ENCODE results near the gene KRT6B. TPM values are rescaled to one million over a fixed set of nuclear protein-coding genes. Genes with fewer than 3 reads are reported as not detected.
"Not testable (repeated sequence)": the region's sequence is repeated elsewhere in the genome, so short reads cannot be mapped to it uniquely, and the experiment has no call there.

The KRT6B gene
- total RNA-seq, 1 donor from 2014 or later, result not detected

DNA sequence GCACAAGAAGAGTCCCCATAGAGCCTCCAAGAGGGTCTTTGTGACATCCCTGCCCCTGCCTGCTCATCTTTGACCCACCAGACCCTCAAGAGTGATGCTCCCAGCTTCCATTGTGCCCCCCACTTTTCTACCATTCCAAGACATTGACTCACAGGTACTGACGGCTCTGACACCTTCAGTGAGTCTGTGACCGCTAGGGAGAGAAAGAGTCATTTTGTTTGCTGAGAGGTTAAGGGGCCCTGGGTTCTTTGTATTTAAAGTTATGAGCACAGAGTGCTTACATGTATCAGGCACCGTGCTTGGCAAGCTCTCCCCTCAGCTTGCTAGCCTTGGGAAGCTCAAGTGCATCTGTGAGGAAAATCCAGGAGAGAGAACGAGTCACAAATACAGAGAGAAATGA lies 38.7 kb downstream of the KRT6B start:
- DNase-seq (ENCODE audit: low read depth in 2 of 2), result no peak

- DNase-seq (ENCODE audit: low read depth in 2 of 2), result no peak
Measured at GRCh38 chr12:52411815-52412214, 40.1 kb downstream of the KRT6B start.

DNA sequence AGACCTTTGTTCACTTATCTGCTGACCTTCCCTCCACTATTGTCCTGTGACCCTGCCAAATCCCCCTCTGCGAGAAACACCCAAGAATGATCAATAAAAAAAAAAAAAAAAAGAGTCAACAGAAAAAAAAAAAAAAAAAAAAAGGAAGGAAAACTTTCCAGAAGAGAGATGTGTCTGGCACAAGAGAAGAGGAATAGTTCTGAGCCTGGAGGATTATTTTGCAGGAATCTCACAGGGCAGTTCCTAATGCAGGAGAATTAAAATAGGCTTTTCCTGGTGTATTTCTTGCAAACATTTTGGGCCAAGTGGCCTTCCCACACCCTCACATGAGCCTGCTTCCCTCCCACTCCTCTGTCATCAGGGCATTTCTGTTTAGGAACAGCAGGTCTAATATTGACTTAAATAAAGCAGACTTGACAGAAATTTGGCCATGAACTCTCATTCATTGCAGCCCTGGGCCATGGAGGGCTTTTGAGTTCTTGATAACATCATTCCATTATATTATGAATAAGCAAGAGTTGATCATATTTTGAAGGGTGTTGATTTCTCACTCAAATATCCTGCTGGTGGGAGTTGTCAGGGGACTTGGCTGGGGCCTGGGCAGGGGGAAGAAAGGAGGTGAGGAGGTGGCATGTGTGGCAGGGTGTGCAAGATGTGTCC lies 41.2 kb downstream of the KRT6B start:
- not testable (repeated sequence) for DNase-seq (ENCODE audit: low read depth in 2 of 2)

GRCh38 chr12:52407918-52408317 lies 44.0 kb downstream of the KRT6B start:
- DNase-seq (ENCODE audit: low read depth in 2 of 2), result no peak

- DNase-seq (ENCODE audit: low read depth in 2 of 2), result no peak
Measured at GRCh38 chr12:52405922-52406385, 46.0 kb downstream of the KRT6B start, which contains the start of gene KRT82. Gene KRT82, minus strand, starts transcription at chr12:52406335. Its CDS starts 58 bp downstream, at chr12:52406277.

DNA sequence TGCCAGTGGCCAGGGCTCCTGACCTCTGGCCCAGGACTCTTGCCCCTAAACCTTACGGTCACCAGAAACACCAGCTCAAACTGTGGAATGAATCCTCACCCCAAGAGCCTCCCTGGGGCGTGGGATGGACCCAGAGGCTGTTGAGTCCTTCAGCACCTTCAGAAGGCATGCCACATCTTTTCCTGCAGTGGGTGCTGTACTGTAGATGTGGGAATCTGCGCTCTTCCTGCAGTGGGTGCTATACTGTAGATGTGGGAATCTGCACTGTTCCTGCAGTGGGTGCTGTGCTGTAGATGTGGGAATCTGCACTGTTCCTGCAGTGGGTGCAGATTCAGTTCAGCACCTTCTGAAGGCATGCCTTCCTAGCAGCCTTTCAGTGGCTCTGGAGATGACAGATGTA lies 47.0 kb downstream of the KRT6B start:
- DNase-seq (ENCODE audit: low read depth in 2 of 2), result no peak

GRCh38 chr12:52403561-52403960 lies 48.4 kb downstream of the KRT6B start:
- DNase-seq (ENCODE audit: low read depth in 2 of 2), result no peak

GRCh38 chr12:52402873-52403540 lies 48.9 kb downstream of the KRT6B start:
- no peak for DNase-seq (ENCODE audit: low read depth in 2 of 2)

- no peak for DNase-seq (ENCODE audit: low read depth in 2 of 2)
Measured at GRCh38 chr12:52402377-52402776, 49.6 kb downstream of the KRT6B start.

DNA sequence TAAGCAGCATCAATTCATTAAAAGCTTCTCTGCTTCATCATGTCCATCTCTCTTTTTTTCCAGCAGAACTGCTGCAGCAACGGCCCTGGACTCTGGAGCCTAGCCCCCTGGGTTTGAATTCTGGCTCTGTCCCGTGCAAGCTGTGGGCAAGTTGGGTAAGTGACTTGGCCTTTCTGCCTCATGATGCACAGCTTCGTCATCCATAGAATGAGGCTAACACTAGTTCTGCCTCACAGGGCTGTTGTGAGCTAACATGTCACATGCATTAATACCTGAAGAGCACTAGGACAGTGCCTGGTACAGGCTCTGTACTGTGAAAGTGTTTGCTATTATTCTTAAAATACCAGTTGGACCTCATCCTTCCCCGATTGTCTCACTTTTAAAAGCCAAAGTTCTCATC lies 50.0 kb downstream of the KRT6B start:
- no peak for DNase-seq (ENCODE audit: low read depth in 2 of 2)

GRCh38 chr12:52401526-52401925 lies 50.4 kb downstream of the KRT6B start:
- DNase-seq (ENCODE audit: low read depth in 2 of 2), result no peak

DNA sequence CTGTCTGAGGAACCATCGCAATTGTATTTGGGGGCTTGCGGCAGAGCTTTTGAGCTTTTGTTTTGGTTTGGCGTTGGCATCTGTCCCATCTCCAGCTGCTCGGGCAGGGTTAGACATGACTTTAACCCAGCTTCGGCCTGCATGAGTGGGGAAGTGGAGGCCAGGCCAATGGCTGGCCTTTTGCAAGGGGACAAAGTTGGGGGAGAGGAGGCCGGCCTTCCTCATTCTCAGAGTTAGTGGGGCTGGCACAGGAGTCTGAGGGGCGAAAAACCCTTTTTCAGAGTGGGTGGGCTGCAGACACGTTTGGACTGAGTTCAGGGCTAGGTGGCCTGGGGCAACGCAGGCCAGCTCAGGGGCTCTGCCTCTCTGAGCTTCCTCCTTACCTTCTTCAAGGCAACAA lies 51.0 kb downstream of the KRT6B start:
- no peak for DNase-seq (ENCODE audit: low read depth in 2 of 2)

GRCh38 chr12:52399756-52400155 lies 52.2 kb downstream of the KRT6B start:
- DNase-seq (ENCODE audit: low read depth in 2 of 2), result no peak

DNA sequence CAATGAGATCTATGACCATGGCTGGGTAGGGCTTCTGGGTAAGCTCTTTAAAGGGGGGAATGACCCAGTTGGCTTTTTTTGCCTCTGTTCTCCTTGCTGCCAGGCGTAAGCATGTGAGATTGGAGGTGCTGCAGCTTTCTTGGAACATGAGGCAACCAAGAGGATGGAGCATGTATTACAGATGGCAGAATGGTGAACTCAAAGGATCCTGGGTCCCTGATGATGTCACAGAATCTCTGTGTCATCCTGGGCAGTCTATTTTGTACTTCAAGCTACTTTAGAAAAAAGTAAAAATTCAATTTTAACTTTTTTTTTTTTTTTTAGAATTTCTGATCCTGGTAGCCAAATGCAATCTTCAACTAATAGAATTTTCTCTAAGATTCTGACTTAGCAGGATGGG lies 53.8 kb downstream of the KRT6B start:
- no peak for DNase-seq (ENCODE audit: low read depth in 2 of 2)

- DNase-seq (ENCODE audit: low read depth in 2 of 2), result no peak
Measured at GRCh38 chr12:52396656-52397055, 55.3 kb downstream of the KRT6B start.

Other genes starting within 250 kb of the KRT6B start
- 6.7 and 121 TPM in 2 replicates for gene KRT7, start 218.9 kb downstream of the KRT6B start, total RNA-seq
- gene KRT86, start 177.5 kb downstream of the KRT6B start, total RNA-seq, result not detected in 2 replicates
- under 0.01 TPM in 1 of 2 replicates, not detected in the other for gene KRT81, start 160.6 kb downstream of the KRT6B start, total RNA-seq
- gene KRT83, start 130.7 kb downstream of the KRT6B start, total RNA-seq, result not detected in 2 replicates
- not detected in 2 replicates for gene KRT85, start 84.7 kb downstream of the KRT6B start, total RNA-seq
- gene KRT84, start 66.5 kb downstream of the KRT6B start, total RNA-seq, result not detected in 2 replicates
- gene KRT82, start 45.8 kb downstream of the KRT6B start, total RNA-seq, result not detected in 2 replicates
- not detected in 2 replicates for gene KRT75, start 17.8 kb downstream of the KRT6B start, total RNA-seq
- not detected in 2 replicates for gene KRT6C, start 21.7 kb upstream of the KRT6B start, total RNA-seq
- gene KRT6A, start 41.1 kb upstream of the KRT6B start, total RNA-seq, result not detected in 2 replicates
- gene KRT5, start 68.2 kb upstream of the KRT6B start, total RNA-seq, result not detected in 2 replicates
- gene KRT71, start 101.0 kb upstream of the KRT6B start, total RNA-seq, result not detected in 2 replicates
- gene KRT74, start 121.7 kb upstream of the KRT6B start, total RNA-seq, result not detected in 2 replicates
- gene KRT72, start 149.3 kb upstream of the KRT6B start, total RNA-seq, result not detected in 2 replicates
- gene KRT73, start 166.4 kb upstream of the KRT6B start, total RNA-seq, result not detected in 2 replicates
- gene KRT2, start 200.1 kb upstream of the KRT6B start, total RNA-seq, result not detected in 2 replicates
- not detected in 2 replicates for gene KRT1, start 228.3 kb upstream of the KRT6B start, total RNA-seq

All from lung microvascular endothelial cell (primary cell).